Activated naive CD8-positive, alpha-beta T cell treated with anti-CD3 and anti-CD28 coated beads, Interleukin-2, amount 50 U/mL, for 24 hours (primary cell): ENCODE data around the gene FAM184A.

Experiments
- ATAC-seq: fragments of 150-1000 bp; cut with Tn5 transposase; one replicate; pipeline ENCODE4 v1.10.0; 2021
- DNase-seq: peaks from one replicate; pipeline ENCODE4 v3.0.0; 2021
- H3K27ac Mint-ChIP-seq: one replicate; pipeline ENCODE4 v1.8.0; 2021; ENCODE audit warnings: mild to moderate bottlenecking, mixed read lengths
- H3K27me3 Mint-ChIP-seq: one replicate; pipeline ENCODE4 v1.8.0; 2021; ENCODE audit warnings: mixed read lengths
- H3K36me3 Mint-ChIP-seq: one replicate; pipeline ENCODE4 v1.8.0; 2021; ENCODE audit warnings: low read depth, mixed read lengths
- H3K4me1 Mint-ChIP-seq: one replicate; pipeline ENCODE4 v1.8.0; 2021; ENCODE audit warnings: mixed read lengths
- H3K4me3 Mint-ChIP-seq: one replicate; pipeline ENCODE4 v1.8.0; 2021; ENCODE audit warnings: mild to moderate bottlenecking, moderate library complexity, mixed read lengths
- H3K9me3 Mint-ChIP-seq: one replicate; pipeline ENCODE4 v1.8.0; 2021; ENCODE audit warnings: mixed read lengths

The FAM184A gene

GRCh38 chr6:118992186-118992795 lies 86.2 kb downstream of the FAM184A start:
- Mint-ChIP-seq H3K27ac (no peak overlapping the region), H3K4me3 (no peak overlapping the region), H3K9me3 (no peaks in the 10 kb centered on the region), H3K27me3 (no peaks in the 10 kb centered on the region), H3K4me1 (no peaks in the 10 kb centered on the region), H3K36me3 (no peaks in the 10 kb centered on the region)
- no peak for ATAC-seq
- no peak for DNase-seq

GRCh38 chr6:118986312-118986711 lies 92.2 kb downstream of the FAM184A start:
- no peak overlapping the region for H3K27ac Mint-ChIP-seq
- no peaks in the 10 kb centered on the region for H3K27me3 Mint-ChIP-seq
- no peaks in the 10 kb centered on the region for H3K4me1 Mint-ChIP-seq
- H3K4me3 Mint-ChIP-seq = no peak overlapping the region
- ATAC-seq = no peak
- H3K36me3 Mint-ChIP-seq = no peaks in the 10 kb centered on the region
- no peaks in the 10 kb centered on the region for H3K9me3 Mint-ChIP-seq
- DNase-seq = no peak

DNA sequence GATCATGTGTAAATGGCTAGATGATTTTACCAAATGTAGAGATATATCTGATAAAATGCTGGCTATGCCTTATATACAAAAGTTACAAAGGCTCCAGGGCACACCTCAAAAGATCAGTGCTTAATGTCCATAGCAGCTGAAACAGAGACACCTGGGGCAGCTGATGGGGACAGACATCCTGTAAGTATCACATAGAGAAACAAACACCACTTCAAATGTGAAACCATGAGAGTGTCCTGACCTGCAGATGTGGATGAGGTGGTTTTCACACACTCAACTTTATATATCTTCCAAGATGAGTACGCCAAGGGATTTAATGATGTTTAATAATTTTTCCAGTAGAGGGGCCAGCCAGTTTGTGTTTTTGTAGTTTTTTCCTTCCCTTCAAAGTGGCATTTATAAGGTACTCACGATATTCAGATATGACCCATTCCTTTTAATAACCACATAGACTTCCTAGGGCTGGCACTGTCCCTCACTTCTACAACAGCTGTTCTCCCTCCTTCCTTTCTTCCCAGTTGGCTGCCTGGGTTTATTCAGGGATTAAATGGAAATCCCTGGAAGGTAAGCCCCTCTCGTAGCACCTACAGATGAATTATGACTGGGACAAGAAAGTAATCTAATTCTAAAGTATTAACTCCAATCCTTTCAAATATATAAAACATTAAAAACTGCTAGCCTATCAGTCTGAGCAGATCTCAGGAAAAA lies 93.2 kb downstream of the FAM184A start:
- no peaks in the 10 kb centered on the region for H3K27me3 Mint-ChIP-seq
- no peaks in the 10 kb centered on the region for H3K4me1 Mint-ChIP-seq
- H3K27ac Mint-ChIP-seq = no peak overlapping the region
- no peak overlapping the region for H3K4me3 Mint-ChIP-seq
- H3K9me3 Mint-ChIP-seq = no peaks in the 10 kb centered on the region
- H3K36me3 Mint-ChIP-seq = no peaks in the 10 kb centered on the region
- DNase-seq = no peak
- ATAC-seq = no peak

GRCh38 chr6:118984342-118984741 lies 94.1 kb downstream of the FAM184A start:
- Mint-ChIP-seq H3K27ac (no peak overlapping the region), H3K9me3 (no peaks in the 10 kb centered on the region), H3K36me3 (peaks cover 2% of the 10 kb centered on the region), H3K4me3 (no peak overlapping the region), H3K27me3 (no peaks in the 10 kb centered on the region), H3K4me1 (no peaks in the 10 kb centered on the region)
- DNase-seq (no peak), ATAC-seq (no peak)

DNA sequence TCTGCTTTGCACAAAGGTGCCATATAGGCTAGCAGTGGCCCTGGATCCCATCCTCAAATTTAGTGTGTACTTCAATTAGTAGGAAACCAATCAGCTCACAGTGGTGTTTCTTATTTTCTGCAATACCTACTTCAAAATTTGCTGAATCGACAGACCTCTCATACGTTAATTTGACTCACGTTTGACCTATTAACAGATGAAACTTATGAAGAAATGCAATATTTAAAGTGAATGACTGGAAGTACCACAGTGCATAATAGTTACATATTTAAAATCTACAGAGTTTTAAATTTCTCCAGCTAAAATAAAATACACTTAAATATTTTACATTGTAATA lies 95.9 kb downstream of the FAM184A start:
- ATAC-seq = no peak
- no peak for DNase-seq
- no peaks in the 10 kb centered on the region for H3K27me3 Mint-ChIP-seq
- no peaks in the 10 kb centered on the region for H3K4me1 Mint-ChIP-seq
- H3K4me3 Mint-ChIP-seq = no peak overlapping the region
- H3K36me3 Mint-ChIP-seq = peaks cover 2% of the 10 kb centered on the region
- H3K9me3 Mint-ChIP-seq = no peaks in the 10 kb centered on the region
- H3K27ac Mint-ChIP-seq = no peak overlapping the region

- Mint-ChIP-seq H3K27me3 (no peaks in the 10 kb centered on the region), H3K9me3 (no peaks in the 10 kb centered on the region), H3K4me1 (no peaks in the 10 kb centered on the region), H3K27ac (no peak overlapping the region), H3K4me3 (no peak overlapping the region), H3K36me3 (peaks cover 2% of the 10 kb centered on the region)
- ATAC-seq = no peak
- DNase-seq = no peak
These were observed 96.4 kb downstream of the FAM184A start for GRCh38 chr6:118981884-118982574.

DNA sequence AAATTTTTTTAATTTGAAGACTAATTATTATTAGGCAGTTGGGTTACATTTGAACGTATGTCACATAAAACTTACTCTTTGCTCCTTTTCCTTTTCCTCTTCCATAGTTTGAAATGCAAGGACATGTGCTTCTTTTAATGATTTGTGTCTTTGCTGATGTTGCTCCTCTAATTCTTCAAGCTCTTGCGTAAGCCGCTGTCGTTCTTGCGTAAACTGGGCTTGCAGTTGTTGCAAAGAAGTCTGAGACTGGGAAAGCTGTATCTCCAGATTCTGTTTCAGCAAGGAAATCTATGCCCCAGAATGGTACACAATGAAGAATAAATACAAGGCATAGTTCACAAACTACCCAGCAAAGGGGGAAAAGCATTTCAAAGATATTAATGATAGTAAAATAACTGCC lies 98.4 kb downstream of the FAM184A start:
- no peak for ATAC-seq

DNA sequence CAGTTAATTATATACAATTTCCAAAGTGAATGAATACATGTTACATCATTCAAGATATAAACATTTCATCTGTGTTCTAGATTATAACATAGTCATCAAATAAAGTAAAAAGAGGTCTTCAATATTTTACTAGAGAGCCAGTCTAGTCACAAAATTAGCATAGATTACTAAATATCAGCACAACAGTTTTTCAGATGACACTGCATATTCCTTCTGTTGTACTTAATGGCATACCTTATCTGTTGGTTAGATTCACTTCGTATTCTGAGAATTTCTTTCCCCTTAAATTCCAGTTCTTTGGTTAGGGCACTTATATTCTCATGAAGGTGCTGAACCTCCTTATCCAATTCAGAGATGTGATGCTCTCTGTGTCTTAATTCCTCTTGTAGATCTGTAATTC lies 103.7 kb downstream of the FAM184A start:
- ATAC-seq (no peak), DNase-seq (no peak)
- H3K27ac Mint-ChIP-seq = no peak overlapping the region
- H3K27me3 Mint-ChIP-seq = no peaks in the 10 kb centered on the region
- no peaks in the 10 kb centered on the region for H3K9me3 Mint-ChIP-seq
- H3K36me3 Mint-ChIP-seq = no peaks in the 10 kb centered on the region
- H3K4me3 Mint-ChIP-seq = no peak overlapping the region
- H3K4me1 Mint-ChIP-seq = no peaks in the 10 kb centered on the region

More for the DNA sequence above, 98.4 kb downstream of the FAM184A start:
- H3K27me3 Mint-ChIP-seq = no peaks in the 10 kb centered on the region
- DNase-seq = no peak
- H3K4me1 Mint-ChIP-seq = no peaks in the 10 kb centered on the region
- H3K27ac Mint-ChIP-seq = no peak overlapping the region
- H3K9me3 Mint-ChIP-seq = no peaks in the 10 kb centered on the region
- no peak overlapping the region for H3K4me3 Mint-ChIP-seq
- peaks cover 2% of the 10 kb centered on the region for H3K36me3 Mint-ChIP-seq

GRCh38 chr6:118971682-118972081 lies 106.8 kb downstream of the FAM184A start:
- DNase-seq (no peak), ATAC-seq (no peak)
- H3K4me3 Mint-ChIP-seq = no peak overlapping the region
- no peak overlapping the region for H3K27ac Mint-ChIP-seq
- no peaks in the 10 kb centered on the region for H3K9me3 Mint-ChIP-seq
- H3K4me1 Mint-ChIP-seq = no peaks in the 10 kb centered on the region
- no peaks in the 10 kb centered on the region for H3K36me3 Mint-ChIP-seq
- no peaks in the 10 kb centered on the region for H3K27me3 Mint-ChIP-seq

- no peaks in the 10 kb centered on the region for H3K36me3 Mint-ChIP-seq
- ATAC-seq (no peak), DNase-seq (no peak)
- H3K4me1 Mint-ChIP-seq = no peaks in the 10 kb centered on the region
- H3K9me3 Mint-ChIP-seq = no peaks in the 10 kb centered on the region
- H3K27me3 Mint-ChIP-seq = no peaks in the 10 kb centered on the region
- no peak overlapping the region for H3K4me3 Mint-ChIP-seq
- no peak overlapping the region for H3K27ac Mint-ChIP-seq
These were observed 107.6 kb downstream of the FAM184A start for GRCh38 chr6:118970866-118971265.

DNA sequence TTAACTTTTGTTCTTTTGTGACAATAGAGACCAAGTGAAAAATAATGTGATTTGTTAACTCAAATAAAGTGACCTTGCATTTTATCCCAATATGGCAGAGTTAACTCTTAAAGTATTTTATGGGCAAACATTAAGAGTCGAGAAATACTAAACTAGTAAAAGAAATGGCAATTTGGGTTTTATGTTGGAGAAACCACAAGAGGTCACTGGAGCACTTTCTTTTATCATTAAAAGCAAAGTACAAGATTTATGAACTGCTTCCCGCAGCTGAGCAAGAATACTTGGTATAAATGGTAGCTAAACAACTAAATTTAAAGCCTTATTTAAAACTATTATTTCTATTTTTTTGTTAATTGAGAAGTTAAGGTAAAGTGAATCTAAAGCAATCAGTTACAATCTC lies 110.0 kb downstream of the FAM184A start:
- no peak for ATAC-seq
- Mint-ChIP-seq H3K4me1 (no peaks in the 10 kb centered on the region), H3K27ac (no peak overlapping the region), H3K4me3 (no peak overlapping the region), H3K9me3 (no peaks in the 10 kb centered on the region), H3K27me3 (no peaks in the 10 kb centered on the region), H3K36me3 (no peaks in the 10 kb centered on the region)
- DNase-seq = no peak

DNA sequence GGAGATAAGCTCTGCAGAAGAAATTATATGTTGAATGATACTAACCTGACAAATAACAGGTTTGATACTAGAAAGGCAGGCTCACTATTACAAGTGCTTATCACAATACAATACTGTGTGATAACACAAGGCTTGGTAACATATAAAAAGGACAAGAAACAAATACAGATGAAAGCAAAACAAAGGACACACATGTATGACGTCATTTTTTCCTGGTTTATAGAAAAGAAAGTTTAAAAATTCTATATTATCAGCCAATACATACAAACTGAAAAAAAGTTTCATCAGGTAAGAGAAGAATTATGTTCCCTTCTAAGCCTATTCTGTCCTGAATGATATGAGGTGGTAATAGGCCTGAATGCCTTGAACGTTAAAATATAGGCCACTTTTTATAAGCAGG lies 111.2 kb downstream of the FAM184A start:
- H3K9me3 Mint-ChIP-seq = no peaks in the 10 kb centered on the region
- H3K4me1 Mint-ChIP-seq = no peaks in the 10 kb centered on the region
- no peaks in the 10 kb centered on the region for H3K27me3 Mint-ChIP-seq
- H3K36me3 Mint-ChIP-seq = no peaks in the 10 kb centered on the region
- H3K27ac Mint-ChIP-seq = no peak overlapping the region
- H3K4me3 Mint-ChIP-seq = no peak overlapping the region
- DNase-seq = no peak
- no peak for ATAC-seq

- Mint-ChIP-seq H3K9me3 (no peaks in the 10 kb centered on the region), H3K27ac (no peak overlapping the region), H3K27me3 (no peaks in the 10 kb centered on the region), H3K4me1 (no peaks in the 10 kb centered on the region), H3K36me3 (no peaks in the 10 kb centered on the region), H3K4me3 (no peak overlapping the region)
- no peak for ATAC-seq
- DNase-seq = no peak
These were observed 112.6 kb downstream of the FAM184A start for GRCh38 chr6:118965843-118966370.

- no peak overlapping the region for H3K27ac Mint-ChIP-seq
- no peak for ATAC-seq
- H3K36me3 Mint-ChIP-seq = no peaks in the 10 kb centered on the region
- H3K9me3 Mint-ChIP-seq = no peaks in the 10 kb centered on the region
- H3K4me3 Mint-ChIP-seq = no peak overlapping the region
- no peaks in the 10 kb centered on the region for H3K27me3 Mint-ChIP-seq
- H3K4me1 Mint-ChIP-seq = no peaks in the 10 kb centered on the region
- DNase-seq = no peak
These were observed 113.1 kb downstream of the FAM184A start for GRCh38 chr6:118965371-118965770.

GRCh38 chr6:118963003-118963402 lies 115.5 kb downstream of the FAM184A start:
- H3K27me3 Mint-ChIP-seq = no peaks in the 10 kb centered on the region
- ATAC-seq (no peak), DNase-seq (no peak)
- no peaks in the 10 kb centered on the region for H3K36me3 Mint-ChIP-seq
- no peaks in the 10 kb centered on the region for H3K4me1 Mint-ChIP-seq
- H3K9me3 Mint-ChIP-seq = no peaks in the 10 kb centered on the region
- H3K4me3 Mint-ChIP-seq = no peak overlapping the region
- no peak overlapping the region for H3K27ac Mint-ChIP-seq
